Measurements from ENCODE around the gene PHF23. TPM values are rescaled to one million over a fixed set of nuclear protein-coding genes. Genes with fewer than 3 reads are reported as not detected.

Gene PHF23
- total and polyA plus RNA-seq, 4 donors: 25.4 to 40.5 (median 27.2) TPM

DNA sequence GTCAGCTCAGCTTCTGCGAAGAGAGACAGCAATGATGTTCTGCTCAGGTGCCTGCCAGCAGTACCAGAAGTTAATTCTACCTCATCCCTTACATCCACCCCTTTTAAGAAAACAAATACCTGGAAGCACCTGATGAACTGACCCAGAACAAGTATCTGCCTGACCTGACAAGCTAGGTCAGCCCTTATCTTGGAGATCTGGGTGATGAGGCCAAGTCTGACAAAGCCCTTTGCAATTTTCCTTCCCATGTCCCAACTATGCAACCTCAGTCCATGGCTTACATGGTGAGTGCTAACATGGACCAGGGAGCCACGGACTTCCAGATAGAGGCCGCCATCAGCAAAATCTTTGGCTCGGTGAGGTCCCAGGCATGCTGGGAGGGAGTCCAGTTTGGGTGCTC is 15.9 kb downstream of the PHF23 start:
- Histone ChIP-seq H3K27ac (ENCODE audit: low read depth in 1 of 2, low read length in 1 of 2) (no peak overlapping the region), H3K27me3 (ENCODE audit: control insufficient read depth in 3 of 3, insufficient read depth in 3 of 3, low read length in 2 of 3) (no peaks in the 10 kb centered on the region), H3K9me3 (ENCODE audit: control insufficient read depth in 4 of 4, insufficient read depth in 3 of 4, low read length in 3 of 4) (no peaks in the 10 kb centered on the region), H3K9ac (ENCODE audit: insufficient read depth in 1 of 2, low read length in 2 of 2) (no peak overlapping the region), H3K36me3 (ENCODE audit: control insufficient read depth in 4 of 4, insufficient read depth in 4 of 4, low read length in 4 of 4) (peaks cover 5 to 62% (median 32%) of the 10 kb centered on the region in 4 donors), H3K4me1 (ENCODE audit: control insufficient read depth in 5 of 5, insufficient read depth in 5 of 5, low read length in 5 of 5) (peaks cover 0 to 23% (median 11%) of the 10 kb centered on the region in 5 donors), H3K4me3 (no peak overlapping the region)
- 91 to 94% methylated on average over 4 of the region's 4 CpGs for WGBS, 2 donors
- ATAC-seq (ENCODE audit: insufficient read depth, low FRiP score) (no peak), DNase-seq (no peak)
- TF ChIP-seq, protein P1, sequence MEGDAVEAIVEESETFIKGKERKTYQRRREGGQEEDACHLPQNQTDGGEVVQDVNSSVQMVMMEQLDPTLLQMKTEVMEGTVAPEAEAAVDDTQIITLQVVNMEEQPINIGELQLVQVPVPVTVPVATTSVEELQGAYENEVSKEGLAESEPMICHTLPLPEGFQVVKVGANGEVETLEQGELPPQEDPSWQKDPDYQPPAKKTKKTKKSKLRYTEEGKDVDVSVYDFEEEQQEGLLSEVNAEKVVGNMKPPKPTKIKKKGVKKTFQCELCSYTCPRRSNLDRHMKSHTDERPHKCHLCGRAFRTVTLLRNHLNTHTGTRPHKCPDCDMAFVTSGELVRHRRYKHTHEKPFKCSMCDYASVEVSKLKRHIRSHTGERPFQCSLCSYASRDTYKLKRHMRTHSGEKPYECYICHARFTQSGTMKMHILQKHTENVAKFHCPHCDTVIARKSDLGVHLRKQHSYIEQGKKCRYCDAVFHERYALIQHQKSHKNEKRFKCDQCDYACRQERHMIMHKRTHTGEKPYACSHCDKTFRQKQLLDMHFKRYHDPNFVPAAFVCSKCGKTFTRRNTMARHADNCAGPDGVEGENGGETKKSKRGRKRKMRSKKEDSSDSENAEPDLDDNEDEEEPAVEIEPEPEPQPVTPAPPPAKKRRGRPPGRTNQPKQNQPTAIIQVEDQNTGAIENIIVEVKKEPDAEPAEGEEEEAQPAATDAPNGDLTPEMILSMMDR (IDR thresholded peaks at IDR 0.05; ENCODE audit: control extremely low read depth, extremely low read depth): no peak

DNA sequence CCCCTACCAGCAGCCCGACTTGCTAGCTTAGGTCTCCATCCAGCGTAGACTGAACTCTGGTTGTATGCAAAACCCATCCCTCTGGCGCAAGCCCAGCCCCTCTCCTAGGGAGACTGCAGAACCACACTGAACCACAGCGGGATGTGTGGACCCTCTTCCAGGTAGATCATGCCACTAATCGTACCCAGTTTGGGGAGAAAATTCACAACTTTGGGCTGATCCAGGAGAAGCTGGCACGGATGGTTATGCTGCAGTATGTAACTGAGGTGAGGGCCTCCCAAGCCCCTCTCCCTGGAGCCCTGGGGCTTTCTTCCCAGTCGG is 16.3 kb downstream of the PHF23 start:
- ATAC-seq (ENCODE audit: insufficient read depth, low FRiP score): no peak
- 84 to 89% methylated on average over 7 of the region's 7 CpGs for WGBS, 2 donors
- H3K36me3 ChIP-seq (ENCODE audit: control insufficient read depth in 4 of 4, insufficient read depth in 4 of 4, low read length in 4 of 4): peaks cover 5 to 61% (median 28%) of the 10 kb centered on the region in 4 donors
- TF ChIP-seq, protein P1 (IDR thresholded peaks at IDR 0.05; ENCODE audit: control extremely low read depth, extremely low read depth): no peak
- H3K4me1 ChIP-seq (ENCODE audit: control insufficient read depth in 5 of 5, insufficient read depth in 5 of 5, low read length in 5 of 5): peaks cover 4 to 28% (median 14%) of the 10 kb centered on the region in 5 donors
- H3K27me3 ChIP-seq (ENCODE audit: control insufficient read depth in 3 of 3, insufficient read depth in 3 of 3, low read length in 2 of 3): no peaks in the 10 kb centered on the region
- H3K27ac ChIP-seq (ENCODE audit: low read depth in 1 of 2, low read length in 1 of 2): no peak overlapping the region
- H3K9me3 ChIP-seq (ENCODE audit: control insufficient read depth in 4 of 4, insufficient read depth in 3 of 4, low read length in 3 of 4): no peaks in the 10 kb centered on the region
- no peak overlapping the region for H3K4me3 ChIP-seq
- DNase-seq: no peak
- H3K9ac ChIP-seq (ENCODE audit: insufficient read depth in 1 of 2, low read length in 2 of 2): no peak overlapping the region

DNA sequence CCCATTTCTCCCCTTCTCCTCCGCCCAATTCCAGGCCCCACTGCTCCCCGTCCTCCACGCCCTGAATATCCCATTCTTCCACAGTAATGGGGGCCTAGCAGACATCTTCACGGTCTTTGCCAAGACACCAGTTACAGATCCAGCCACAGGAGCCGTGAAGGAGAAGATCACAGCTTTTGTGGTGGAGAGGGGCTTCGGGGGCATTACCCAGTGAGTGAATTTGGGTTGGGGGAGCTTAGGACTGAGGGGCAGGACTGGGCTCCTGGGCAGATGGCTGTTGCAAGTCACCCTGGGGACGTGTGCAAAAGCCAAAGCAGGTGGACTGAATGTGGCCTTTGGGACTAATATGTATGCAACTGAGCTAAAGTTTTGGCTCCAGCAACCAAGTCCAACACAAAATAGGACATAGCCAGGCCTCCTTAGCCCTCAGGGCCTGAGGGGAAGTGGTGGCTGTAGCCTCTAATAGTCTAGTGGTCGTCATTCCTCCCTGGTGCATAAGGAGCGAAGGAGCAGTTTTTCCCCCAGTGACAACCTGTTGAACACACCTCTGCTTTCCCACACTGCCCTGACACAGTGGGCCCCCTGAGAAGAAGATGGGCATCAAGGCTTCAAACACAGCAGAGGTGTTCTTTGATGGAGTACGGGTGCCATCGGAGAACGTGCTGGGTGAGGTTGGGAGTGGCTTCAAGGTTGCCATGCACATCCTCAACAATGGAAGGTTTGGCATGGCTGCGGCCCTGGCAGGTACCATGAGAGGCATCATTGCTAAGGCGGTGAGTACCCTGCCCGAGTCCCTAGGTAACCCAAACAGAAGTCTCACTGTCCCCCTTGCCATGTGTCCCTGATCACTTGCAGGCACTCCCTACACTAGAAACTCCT is 16.9 kb downstream of the PHF23 start:
- TF ChIP-seq, protein P1 (IDR thresholded peaks at IDR 0.05; ENCODE audit: control extremely low read depth, extremely low read depth): no peak
- peak overlapping the region in 1 of 2 donors; percentile 3 for H3K27ac ChIP-seq (ENCODE audit: low read depth in 1 of 2, low read length in 1 of 2)
- H3K27me3 ChIP-seq (ENCODE audit: control insufficient read depth in 3 of 3, insufficient read depth in 3 of 3, low read length in 2 of 3): no peaks in the 10 kb centered on the region
- H3K9me3 ChIP-seq (ENCODE audit: control insufficient read depth in 4 of 4, insufficient read depth in 3 of 4, low read length in 3 of 4): no peaks in the 10 kb centered on the region
- 87 to 91% methylated on average over 15 of the region's 15 CpGs for WGBS, 2 donors
- no peak for DNase-seq
- no peak overlapping the region for H3K9ac ChIP-seq (ENCODE audit: insufficient read depth in 1 of 2, low read length in 2 of 2)
- H3K4me1 ChIP-seq (ENCODE audit: control insufficient read depth in 5 of 5, insufficient read depth in 5 of 5, low read length in 5 of 5): peaks cover 6 to 32% (median 16%) of the 10 kb centered on the region in 5 donors
- H3K4me3 ChIP-seq: no peak overlapping the region
- no peak for ATAC-seq (ENCODE audit: insufficient read depth, low FRiP score)
- peaks cover 5 to 55% (median 25%) of the 10 kb centered on the region in 4 donors for H3K36me3 ChIP-seq (ENCODE audit: control insufficient read depth in 4 of 4, insufficient read depth in 4 of 4, low read length in 4 of 4)

Data from lung (tissue), 12 donors.